HepG2 (cell line): Measurements from ENCODE around the gene CECR2. TPM values are rescaled to one million over a fixed set of nuclear protein-coding genes. Genes with fewer than 3 reads are reported as not detected.

Experiments used
- polyA plus RNA-seq, 8 experiments: library from polyadenylated mRNA; depleted of rRNA in 3 of 8; stranded (reverse) in 7 of 8; unstranded in 1 of 8; fragments of >200 nt; fragmentation: Illumina TruSeq in 4 of 8; extraction: Trizol in 4 of 8; gene quantifications; 2 replicates each; pipeline versions ENCODE4 v1.2.1 to v1.2.3, GENCODE V29; 2011 to 2016; ENCODE audit warnings: low read depth in 4 of 8, missing spikeins in 1 of 8, mixed read lengths in 1 of 8; ENCODE audit not compliant: insufficient read depth in 1 of 8
- small RNA-seq, 3 experiments: library from RNA; depleted of rRNA; stranded (forward); fragments of <200 nt; gene quantifications; one replicate each; pipeline ENCODE3, GENCODE V24; 2012; ENCODE audit warnings: low read depth in 2 of 3, low replicate concordance in 1 of 3; ENCODE audit not compliant: insufficient read length in 3 of 3, insufficient read depth in 2 of 3
- total RNA-seq, 5 experiments: library from RNA; depleted of rRNA; stranded (reverse); fragments of >200 nt; fragmentation: Illumina TruSeq; extraction: Trizol; gene quantifications; 2 replicates each; pipeline ENCODE4 v1.2.3, GENCODE V29; 2016; ENCODE audit warnings: low read depth in 1 of 5

CECR2 gene
- total and polyA plus RNA-seq, 2 of the 13 experiments (the other 11 are each of a cell fraction or from before 2014, with no cell fraction given): not detected

Small RNAs within 50 kb of the gene (small RNA-seq; reads per million reads assigned to genes)
- 0 reads per million in 3 experiments for gene CECR9
- 0 reads per million in 3 experiments for gene RN7SL843P

Other genes with a start within 250 kb of the CECR2 start
- not detected in 2 replicates for gene TMEM121B, start 248.1 kb upstream of the CECR2 start, total RNA-seq (2016; rRNA removed; fragmentation: Illumina TruSeq; extraction: Trizol)
- not detected in 2 replicates for gene TMEM121B, start 248.1 kb upstream of the CECR2 start, polyA plus RNA-seq (2011; rRNA removed)
- not detected in 2 replicates for gene HDHD5, start 210.2 kb upstream of the CECR2 start, total RNA-seq (2016; rRNA removed; fragmentation: Illumina TruSeq; extraction: Trizol)
- gene HDHD5, start 210.2 kb upstream of the CECR2 start, polyA plus RNA-seq (2011; rRNA removed): not detected in 2 replicates
- gene ADA2, start 150.0 kb upstream of the CECR2 start, total RNA-seq (2016; rRNA removed; fragmentation: Illumina TruSeq; extraction: Trizol): not detected in 2 replicates
- not detected in 2 replicates for gene ADA2, start 150.0 kb upstream of the CECR2 start, polyA plus RNA-seq (2011; rRNA removed)
- 0.75 and 0.86 TPM in 2 replicates for gene SLC25A18, start 194.0 kb downstream of the CECR2 start, total RNA-seq (2016; rRNA removed; fragmentation: Illumina TruSeq; extraction: Trizol)
- gene SLC25A18, start 194.0 kb downstream of the CECR2 start, polyA plus RNA-seq (2011; rRNA removed): 0.28 and 0.57 TPM in 2 replicates